NCI-H345 treated with DMSO at 0.1 percent for 48 hours (cell line): ENCODE measurements around the gene FBLN2.

Experiments
- DNase-seq: peaks from one replicate; lab custom pipeline; 2025; ENCODE audit not compliant: unreplicated experiment; lab: John Stamatoyannopoulos, UW

FBLN2 gene

DNA sequence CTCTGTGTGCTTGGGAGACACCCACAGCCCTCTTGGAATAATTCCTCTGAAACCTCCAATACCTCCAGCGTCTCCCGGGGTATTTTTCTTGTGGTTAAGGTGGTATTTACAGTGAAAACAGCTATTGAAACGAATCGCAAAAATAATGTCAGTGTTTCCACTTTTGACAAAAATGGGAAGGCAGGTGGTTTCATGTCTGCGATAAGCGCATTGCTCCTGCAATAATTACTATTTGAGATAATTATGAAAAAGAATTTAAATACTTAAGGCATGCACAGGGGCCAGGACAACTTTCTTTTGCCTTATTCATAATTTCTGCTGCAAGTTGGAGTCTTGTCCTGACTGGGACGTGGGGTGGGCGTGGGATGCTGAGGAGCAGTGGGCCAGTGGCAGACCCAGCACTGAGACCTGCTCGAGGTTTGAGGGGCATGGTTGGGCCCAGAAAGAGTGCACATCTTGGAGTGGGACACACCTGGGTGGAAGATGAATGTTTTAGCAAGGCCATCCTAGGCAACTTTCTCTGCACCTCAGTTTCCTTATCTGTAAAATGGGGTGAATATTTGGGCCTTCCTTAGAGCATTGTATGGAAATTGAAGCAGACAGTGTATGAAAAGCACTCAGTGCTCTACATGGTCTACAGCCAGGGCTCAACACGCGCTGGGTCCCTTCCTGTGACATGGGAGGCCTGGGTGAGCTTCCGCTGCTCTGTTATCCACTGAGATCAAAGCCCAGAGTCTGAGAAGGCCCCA is 110.5 kb downstream of the FBLN2 start:
- no peak for DNase-seq

DNA sequence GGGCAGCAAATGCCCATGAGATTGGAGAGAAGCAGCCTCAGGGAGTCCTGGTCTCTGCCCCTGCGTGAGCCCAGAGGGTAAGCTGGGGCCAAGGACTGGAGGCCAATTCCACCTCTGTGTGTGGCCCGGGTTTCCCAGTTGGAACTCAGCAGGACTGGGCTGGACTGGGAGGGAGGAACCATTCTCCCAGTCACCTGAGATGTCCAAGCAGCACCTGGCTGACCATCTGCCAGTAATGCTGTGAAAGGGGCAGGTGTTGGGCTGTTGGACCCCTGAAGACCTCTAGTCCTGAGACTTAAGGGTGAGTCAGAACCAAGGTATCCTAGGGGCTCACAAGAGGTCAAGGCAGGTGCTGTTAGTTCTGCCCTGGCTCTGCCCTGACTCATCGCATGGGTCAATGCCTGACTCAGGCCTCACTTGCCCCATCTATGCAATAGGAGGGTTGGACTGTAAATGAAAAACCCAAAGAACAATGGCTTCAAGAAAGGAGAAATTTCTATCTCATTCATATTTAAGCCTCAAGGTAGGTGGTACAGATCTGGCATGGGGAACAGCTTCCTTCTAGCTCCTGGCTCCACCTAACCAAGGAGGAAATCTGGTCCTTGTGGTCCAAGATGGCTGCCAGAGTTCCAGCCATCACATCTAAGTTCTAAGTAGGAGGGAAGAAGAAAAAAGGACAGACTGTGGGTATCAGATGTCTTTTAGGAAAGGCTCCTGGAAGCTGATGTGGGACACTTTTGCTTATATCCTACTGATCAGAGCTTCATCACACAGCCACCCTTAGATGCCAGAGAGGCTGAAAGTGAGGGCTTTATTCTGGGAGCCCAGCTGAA is 111.3 kb downstream of the FBLN2 start:
- DNase-seq = no peak

DNA sequence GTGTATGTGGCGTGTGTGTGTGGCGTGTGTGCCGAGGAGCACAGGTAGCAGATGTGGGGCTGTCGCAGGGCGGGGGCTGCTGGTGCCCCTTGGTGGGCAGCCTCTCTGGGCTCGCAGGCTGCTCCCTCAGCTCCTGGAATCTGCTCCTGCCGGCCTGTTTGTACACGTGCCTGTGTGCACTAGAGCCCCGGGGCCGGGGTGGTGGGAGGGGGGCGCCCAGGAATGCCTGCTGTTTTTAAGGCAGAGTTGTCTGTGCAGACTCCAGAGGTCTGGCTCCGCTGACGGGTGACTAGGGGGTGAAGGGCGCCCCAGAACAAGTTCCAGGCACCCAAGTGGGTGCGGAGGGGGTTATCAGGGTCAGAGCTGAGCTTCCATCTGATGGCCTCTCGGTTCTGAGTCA is 112.2 kb downstream of the FBLN2 start:
- DNase-seq = no peak

GRCh38 chr3:13662238-13662847 is 113.4 kb downstream of the FBLN2 start:
- no peak for DNase-seq

DNA sequence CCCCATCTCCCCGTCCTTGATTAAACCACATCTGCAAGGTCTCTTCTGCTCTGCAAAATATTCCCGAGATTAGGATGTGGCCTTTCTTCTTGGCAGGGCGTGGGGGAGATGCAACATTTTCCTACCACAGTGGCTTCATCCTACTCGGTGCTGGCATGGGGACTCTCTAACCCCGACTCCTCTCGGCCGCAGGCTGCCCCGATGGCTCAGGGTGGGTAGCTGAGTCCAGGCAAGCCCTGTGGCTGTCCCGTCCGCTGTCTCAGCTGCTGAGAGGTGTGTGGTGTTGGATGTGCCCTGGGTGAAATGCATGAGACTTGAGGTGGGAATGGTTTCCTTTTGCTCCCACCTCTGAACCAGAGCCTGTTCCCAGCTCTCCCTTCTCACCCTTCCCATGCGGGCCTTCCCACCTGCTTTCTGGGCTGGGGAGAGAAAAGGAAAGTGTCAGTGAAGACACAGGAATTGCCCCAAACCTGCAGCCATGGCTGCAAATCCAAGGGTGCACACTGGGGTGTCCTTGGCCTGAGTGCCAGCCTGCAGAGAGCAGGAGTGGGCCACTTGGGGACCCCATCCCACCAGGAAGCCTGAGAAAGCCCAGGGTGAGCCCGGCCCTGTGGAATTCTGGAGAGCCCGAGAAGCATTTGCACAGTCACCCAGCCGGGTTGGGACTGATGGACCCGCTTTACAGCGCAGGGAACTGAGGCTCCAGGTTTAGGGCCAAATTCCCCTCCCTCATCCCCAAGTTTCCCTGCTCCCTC is 115.0 kb downstream of the FBLN2 start:
- DNase-seq = no peak

DNA sequence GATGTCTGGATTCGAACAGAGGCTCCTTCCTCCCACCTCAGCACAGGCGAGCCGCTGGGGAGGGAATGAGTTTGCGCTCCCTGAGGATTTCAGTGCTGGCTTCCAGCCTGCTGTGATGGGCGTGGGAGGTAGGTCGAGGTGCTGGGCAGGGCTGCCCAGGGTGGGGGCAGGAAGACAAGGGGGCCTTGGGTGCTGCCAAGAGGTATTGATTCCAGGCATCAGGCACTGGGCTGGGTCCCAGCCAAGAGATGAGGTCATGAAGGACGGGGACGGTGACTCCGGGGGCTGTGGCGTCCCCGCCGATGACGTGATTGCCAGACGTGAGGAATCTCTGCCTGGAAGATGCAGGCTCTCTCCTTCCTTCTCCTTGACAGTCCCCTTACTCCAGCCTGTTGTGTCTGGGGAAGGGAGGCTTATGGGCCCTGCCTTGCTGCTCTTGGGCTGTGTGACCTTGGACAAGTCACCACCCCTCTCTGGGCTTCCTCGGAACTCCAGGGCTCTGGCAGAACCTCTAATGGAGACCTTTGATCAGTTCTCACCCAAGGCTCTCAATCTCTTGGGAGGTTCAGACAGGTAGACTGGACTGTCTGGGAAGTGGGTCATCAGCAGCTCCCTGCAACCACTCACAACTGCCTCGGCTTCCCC is 116.8 kb downstream of the FBLN2 start:
- no peak for DNase-seq

DNA sequence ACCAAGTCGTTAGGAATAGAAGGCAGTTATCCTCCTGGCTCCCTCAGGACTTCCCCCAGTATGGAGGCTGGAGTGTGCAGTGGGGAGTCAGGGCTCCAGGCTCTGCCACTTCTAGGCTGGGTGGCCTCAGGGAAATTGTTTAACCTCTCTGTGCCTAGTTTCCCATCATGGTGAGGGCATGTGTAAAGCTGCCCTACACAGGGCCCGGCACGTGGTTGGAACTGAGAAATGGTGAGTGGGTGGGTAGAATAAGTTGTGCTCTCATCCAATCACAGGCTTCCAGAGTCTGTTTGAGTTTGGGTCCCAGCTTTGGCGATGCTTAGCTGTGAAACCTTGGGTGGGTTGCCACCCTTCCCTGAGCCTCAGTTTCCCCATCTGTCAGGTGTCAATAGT is 117.3 kb downstream of the FBLN2 start:
- DNase-seq = no peak

- no peak for DNase-seq
Observed at GRCh38 chr3:13666781-13667709, 118.1 kb downstream of the FBLN2 start.

GRCh38 chr3:13668136-13668535 is 119.2 kb downstream of the FBLN2 start:
- no peak for DNase-seq

- DNase-seq = no peak
Observed at GRCh38 chr3:13669457-13669856, 120.5 kb downstream of the FBLN2 start.

- DNase-seq = no peak
Observed at GRCh38 chr3:13670292-13670691, 121.4 kb downstream of the FBLN2 start.

GRCh38 chr3:13671482-13672233 is 122.7 kb downstream of the FBLN2 start:
- DNase-seq = no peak

- no peak for DNase-seq
Observed at GRCh38 chr3:13673207-13673606, 124.3 kb downstream of the FBLN2 start.

GRCh38 chr3:13674538-13675185 is 125.7 kb downstream of the FBLN2 start:
- no peak for DNase-seq

DNA sequence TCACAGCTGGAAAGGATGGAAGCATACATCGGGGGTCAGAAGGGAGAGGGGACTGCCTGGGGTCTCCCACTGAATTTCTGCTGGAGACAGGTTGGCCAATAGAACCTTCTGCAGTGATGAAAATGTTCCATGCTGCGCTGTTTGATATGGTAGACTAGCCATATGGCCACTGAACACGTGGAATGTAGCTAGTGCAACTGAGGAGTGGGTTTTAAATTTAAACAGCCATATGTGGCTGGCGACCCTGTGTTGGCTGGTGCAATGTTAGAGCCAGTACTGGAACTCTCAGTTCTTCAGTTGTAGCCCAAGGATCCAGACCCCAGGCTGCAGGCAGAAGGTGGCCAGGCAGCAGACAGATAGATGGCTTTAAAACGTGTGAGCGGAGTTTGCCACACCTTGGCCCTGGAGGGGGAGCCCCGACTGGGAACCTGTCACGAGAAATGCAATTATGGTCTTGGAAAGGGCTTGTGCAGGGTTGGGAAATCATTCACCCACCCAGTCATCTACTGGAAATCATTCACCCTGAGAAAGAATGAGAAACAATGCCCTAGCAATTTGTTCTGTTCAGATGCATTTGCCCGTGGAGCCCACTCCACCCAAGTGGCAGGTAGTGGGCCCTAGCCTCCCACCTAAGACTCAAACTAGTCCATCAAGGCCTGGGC is 127.6 kb downstream of the FBLN2 start:
- no peak for DNase-seq

- DNase-seq = no peak
Observed at GRCh38 chr3:13677272-13677671, 128.3 kb downstream of the FBLN2 start.

DNA sequence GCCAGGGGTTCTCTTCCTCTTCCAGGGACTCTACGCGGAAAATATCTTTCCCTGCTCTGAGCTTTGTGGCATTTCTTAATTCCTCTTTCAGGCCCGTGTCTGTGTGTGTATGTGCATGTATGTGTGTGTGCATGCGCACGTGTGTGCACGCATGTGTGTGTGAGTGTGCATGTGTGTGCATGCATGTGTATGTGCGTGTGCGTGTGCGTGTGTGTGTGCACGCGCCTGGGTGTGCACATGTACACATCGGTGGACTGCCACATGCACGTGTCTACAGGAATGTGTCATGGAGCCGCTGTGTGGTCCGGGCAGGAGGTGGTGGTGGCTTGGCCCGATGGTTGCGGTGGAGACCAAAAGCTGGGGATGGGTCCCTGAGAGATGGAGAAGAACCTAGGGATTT is 133.0 kb downstream of the FBLN2 start:
- DNase-seq = no peak
